Suppressor macrophage treated with lipopolysaccharide for 4 hours (primary cell): ENCODE results near the gene SSH2.
A peak's percentile ranks its signal among the peaks of the same experiment; 100 is the strongest.
"Not testable (repeated sequence)": the region's sequence is repeated elsewhere in the genome, so short reads cannot be mapped to it uniquely, and the experiment has no call there.

ENCODE experiments used
- DNase-seq: peaks from one replicate; pipeline ENCODE4 v3.0.0-alpha.2; 2020

The SSH2 gene

DNA sequence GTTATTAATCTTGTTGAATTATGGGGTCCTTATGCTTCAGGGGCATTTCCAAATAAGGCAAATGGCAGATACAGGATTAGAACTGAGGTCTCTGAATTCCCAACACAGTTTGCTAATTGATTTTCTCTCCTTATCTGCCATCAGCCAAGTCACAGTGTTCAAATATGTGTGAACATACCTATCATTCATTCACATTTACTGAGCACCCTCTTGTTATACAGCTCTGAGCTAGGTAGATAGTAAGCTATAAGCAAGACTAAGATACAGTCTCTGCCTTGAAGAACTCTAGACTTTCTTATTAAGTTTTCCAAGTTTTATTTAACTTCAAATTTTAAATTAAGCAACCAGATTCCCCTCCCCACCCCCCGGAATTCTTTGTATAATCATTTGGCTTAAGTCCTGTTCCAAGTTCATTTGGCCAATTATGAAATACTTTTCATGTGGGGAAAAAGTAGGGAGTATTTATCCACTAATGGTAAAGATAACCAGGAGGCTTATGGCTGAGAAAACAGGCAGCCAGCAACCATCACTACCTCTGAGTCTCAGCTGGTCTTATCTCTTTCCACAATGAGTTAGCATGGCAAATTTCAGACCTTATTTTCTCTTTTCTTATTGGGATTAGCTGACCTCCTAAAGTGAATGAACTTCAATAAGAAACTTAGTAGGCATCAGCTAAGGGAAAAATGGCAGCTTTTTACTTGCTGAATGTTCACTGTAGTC is 275.9 kb downstream of the SSH2 start:
- DNase-seq = no peak

DNA sequence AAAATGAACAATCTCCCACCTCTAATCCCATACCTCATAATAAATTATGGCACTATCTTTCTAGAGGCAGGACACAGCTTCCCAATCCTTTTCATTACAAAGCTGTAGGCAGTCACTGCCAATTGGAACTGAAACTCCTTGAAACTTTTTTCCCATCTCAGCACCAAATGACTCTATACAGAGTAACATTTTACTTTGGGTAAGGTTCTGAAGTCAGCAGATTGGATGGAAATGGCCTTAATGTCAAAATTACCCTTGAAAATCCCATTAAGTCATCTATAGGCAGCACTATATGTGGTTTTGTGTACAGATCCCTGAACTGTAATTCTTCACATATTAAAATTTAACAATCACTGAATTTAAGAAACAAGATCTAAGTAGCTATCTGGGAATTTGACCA is 277.1 kb downstream of the SSH2 start:
- peak; percentile 59 for DNase-seq

DNA sequence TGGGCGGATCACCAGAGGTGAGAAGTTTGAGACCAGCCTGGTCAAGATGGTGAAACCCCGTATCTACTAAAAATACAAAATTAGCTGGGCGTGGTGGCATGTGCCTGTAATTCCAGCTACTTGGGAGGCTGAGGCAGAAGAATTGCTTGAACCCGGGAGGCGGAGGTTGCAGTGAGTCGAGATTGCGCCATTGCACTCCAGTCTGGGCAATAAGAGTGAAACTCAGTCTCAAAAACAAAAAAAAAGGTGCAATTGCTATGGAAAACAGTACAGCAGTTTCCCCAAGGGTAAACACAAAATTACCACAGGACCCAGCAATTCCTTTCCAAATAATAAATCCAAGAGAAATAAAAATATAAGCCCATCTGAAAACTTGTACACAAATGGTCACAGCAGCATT is 278.1 kb downstream of the SSH2 start:
- DNase-seq = not testable (repeated sequence)

DNA sequence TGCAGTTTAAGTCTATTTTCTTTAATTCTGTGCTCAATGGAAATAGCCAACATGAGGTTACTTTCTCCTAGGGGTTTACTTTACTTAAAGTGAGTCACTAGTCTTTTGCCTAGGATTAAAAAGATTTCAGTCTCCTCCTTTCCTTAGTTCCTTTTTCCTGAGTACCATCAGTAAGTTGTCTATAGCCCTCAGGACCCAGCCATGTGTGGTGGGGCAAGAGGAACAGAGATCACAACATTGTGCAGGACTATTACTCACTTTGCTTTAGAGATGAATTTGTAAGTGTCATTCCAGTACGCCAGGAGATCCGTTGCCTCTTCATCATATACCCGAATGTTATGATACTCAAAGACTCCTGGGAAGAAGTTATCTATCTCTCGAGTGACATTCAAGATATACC is 279.6 kb downstream of the SSH2 start:
- peak; percentile 80 for DNase-seq

DNA sequence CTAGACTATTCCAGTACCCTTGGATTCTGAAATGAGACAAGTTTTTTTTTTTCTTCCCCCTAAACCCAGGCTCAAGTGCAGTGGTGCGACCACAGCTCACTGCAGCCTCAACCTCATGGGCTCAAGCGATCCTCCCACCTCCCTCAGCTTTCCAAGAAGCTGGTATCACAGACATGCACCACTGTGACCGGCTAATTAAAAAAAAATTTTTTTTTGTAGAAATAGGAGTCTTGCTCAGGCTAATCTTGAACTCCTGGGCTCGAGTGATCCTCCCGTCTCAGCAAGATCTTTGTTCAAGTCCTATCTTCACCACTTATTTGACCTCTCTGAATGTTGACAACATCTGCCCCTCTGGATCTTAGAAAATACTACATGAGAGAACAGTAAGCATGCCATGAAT is 280.7 kb downstream of the SSH2 start:
- no peak for DNase-seq

DNA sequence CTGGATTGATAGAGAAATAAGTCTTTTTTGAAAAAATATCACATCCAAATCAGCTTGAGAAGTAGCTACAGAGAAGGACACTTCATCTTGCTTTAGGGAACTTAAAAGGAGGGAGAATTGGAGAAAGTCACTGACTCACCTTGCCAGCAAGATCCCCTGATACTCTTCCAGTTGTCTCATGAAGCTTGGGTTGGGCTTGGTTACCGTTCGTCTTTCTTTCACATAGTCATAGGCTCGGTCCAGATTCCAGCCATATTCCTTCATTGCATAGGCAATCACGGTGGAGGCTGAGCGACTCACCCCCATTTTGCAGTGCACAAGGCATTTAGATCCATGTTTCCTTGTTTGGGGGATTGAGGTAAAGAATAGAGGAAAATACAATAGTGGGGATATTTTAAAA is 282.0 kb downstream of the SSH2 start:
- no peak for DNase-seq

DNA sequence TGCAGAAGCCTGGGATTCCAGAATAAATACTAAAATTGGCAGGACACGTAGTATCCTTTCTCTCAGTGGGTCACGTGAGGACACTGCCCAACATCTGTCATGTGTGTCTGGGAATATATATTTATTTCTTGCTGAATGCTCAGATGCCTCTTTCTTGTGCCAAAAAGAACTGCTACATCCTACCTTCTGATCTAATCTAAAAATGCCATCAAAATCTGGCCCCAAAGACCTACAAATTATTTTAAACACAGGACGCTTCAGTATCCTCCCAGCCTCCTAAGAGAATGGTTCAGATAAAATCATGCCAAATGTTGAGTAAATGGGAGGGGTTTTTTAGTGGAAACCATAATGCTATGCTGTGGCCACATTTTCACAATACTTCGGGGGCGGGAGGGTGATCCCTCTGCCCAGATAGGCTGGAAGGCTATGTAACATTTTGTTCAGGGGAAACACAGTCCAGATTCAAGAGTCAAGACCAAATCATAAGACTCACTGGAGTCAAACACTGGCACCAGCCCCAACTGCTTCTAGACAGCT is 284.4 kb downstream of the SSH2 start:
- peak; percentile 87 for DNase-seq

DNA sequence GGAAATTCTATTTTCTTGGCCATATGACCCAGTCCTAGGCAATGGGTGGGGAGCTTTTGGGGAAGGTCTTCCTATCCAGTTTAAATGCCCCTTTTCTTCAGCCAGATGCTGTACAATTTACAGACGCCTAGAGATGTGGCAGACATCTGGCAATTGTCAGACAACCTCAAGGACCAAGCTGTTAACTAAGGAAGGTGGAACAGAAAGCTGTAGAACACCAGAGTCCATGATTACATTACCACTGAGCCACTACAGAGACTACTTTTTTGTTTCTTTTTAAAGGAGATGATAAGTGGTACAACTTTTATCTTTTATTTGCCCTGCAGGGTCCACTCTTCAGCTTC is 286.2 kb downstream of the SSH2 start:
- DNase-seq = no peak

DNA sequence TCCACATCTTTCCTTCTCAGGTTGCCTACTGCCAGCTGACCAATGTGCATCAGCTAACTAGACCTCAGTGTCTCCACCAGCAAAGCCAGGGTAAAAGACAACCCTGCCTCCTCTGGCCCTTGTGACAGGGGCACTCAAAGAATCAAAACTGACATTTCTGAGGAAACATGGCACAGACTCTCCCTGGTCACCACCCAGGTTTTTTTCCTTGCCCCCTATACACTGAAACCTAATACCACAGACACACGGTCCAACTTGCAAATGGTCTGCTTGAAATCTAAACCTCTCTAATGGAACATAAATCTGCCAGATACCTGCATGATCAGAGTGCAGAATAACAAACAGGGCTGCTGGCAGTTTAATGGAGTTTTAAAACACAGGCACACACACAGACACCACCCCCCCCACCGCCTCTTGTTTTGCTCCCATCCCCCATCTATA is 287.8 kb downstream of the SSH2 start:
- no peak for DNase-seq

DNA sequence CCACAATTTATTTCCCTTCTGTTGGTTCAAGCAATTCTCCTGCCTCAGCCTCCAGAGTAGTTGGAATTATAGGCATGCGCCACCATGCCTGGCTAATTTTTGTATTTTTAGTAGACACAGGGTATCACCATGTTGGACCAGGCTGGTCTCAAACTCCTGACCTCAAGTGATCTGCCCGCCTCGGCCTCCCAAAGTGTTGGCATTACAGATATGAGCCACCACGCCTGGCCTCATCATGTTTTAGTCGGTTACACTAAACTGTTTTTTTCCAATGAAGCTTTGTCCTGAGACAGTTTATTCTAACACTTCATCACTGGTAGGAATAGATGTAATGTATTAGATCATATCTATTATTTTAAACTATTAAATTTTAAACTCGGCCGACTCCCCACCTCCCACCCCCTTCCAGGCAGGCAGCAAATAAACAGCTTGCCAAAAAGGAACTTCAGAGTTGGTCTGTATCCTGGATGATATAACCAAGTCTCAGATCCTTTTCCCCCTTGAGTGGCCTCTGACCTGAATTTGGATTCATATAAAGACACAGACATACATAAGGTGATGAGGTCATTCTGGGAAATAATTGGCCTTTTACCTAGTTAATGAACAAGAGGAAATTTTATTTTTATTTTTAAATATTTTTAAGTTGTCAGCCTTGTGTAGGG is 288.9 kb downstream of the SSH2 start:
- peak; percentile 42 for DNase-seq

DNA sequence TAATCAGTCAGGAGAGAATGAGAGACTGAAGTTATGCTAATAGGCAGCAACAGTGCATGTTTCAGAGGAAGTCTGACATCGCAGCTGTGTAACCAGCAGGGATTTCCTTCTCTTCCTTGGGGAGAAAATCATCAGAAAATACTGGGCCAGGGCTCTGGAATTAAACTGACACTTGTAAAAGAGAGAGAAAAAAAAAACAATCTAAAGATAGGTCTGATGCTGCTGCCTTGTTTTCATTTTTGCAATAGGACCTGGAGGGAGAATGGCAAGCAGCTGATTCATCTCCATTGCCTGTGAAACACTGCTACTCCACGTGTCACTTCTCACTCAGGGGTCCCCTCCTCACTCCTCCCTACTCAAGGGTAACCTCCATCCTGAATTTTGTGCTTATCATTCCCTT is 289.6 kb downstream of the SSH2 start:
- DNase-seq = peak; percentile 30

DNA sequence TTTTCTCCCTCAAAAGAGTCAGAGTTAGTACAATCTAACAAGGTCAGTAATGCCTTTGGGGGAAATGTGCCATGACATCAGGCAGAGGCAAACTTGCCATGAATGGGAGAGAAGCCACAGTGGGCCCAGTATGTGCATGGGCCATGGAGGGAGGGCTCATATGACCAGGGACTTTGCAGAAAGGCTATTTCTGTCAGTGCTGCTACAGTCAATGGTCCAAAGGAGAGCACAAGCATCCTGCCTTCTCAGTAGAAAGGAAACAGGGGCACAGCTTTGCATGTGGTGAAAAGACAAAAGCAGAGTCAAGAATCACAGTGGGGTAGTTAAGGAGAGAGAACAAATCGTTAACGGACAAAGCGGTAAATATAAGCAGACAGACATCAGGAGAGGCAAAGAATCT is 296.1 kb downstream of the SSH2 start:
- no peak for DNase-seq

DNA sequence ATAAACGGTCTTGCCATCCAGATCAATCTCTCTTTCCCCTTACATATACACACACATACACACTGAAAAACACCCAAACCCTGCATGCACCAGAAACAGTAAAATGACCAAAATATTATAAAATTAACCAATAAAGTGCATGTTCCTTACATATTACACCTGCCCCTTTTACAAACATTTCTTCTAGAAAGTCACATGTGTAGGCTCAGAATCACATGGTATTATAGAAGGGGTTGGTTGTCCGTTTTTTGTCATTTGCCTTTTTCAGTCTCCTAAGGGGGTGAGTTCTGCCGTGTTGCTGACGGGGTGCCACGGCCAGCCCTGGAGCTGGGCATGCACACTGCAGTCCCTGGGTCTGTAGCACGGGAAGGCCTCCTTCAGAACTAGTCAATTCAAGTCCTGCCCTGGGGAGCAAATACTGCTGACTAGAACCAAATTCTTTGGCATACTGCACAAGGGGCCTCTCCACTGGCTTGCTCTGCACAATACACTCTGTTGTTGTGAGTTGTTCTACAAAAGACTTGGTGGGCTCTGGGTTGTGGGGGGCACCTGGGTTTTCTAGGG is 299.3 kb downstream of the SSH2 start:
- DNase-seq = no peak

DNA sequence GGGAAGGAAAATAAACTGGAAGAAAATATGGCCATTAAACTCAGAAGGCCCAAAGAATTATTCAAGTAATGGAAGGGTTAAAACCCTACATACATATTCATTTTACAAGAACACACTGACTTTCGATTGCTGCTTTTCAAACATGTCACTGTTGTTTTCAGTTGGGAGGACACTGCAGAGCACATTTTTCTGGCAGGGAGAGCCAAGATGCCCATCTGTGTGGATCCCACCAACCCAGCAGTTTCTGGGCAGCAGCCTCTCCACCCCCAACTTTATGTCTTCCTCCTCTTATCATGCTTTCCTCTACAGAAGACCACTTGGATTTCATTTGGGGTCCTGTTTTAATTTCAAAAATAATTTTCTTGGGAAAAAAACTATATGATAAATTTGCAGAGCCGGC is 300.2 kb downstream of the SSH2 start:
- no peak for DNase-seq

DNA sequence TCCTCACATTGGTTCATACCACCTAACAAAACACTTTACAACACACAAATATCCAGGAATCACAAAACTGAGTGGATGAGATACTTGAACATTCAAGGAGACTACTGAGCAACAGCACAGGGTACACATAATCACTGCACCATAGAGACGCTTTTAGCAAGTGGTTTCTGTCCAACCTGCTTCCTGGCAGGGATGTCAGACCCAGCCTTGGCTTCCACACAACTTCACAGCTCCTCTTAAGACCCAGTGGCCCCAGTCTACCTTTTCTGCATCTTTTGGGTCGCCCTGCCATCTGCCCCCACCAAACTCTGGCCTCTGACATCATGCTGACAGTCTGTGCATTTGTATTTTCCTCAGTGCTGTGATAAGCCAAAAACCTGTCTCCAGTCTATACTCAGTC is 301.4 kb downstream of the SSH2 start:
- DNase-seq = no peak

DNA sequence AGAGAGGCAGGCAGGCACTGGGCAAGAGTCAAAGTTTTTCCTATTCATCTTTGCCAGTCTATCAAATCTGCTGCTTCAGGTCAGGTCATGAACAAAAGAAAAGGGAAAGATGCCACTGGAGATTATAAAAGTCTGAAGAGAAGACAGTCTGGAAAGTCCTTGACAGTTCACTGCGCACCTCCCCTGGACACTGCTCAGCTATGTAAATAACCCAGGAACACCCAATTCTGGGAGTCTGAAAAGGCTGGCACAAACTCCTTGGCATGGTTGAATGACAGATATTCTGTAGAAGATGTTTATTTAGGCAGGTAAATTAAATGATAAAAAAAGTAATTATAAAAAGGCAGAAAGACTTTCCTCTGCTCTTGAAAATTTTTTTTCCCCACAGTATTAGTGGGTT is 302.1 kb downstream of the SSH2 start:
- no peak for DNase-seq

DNA sequence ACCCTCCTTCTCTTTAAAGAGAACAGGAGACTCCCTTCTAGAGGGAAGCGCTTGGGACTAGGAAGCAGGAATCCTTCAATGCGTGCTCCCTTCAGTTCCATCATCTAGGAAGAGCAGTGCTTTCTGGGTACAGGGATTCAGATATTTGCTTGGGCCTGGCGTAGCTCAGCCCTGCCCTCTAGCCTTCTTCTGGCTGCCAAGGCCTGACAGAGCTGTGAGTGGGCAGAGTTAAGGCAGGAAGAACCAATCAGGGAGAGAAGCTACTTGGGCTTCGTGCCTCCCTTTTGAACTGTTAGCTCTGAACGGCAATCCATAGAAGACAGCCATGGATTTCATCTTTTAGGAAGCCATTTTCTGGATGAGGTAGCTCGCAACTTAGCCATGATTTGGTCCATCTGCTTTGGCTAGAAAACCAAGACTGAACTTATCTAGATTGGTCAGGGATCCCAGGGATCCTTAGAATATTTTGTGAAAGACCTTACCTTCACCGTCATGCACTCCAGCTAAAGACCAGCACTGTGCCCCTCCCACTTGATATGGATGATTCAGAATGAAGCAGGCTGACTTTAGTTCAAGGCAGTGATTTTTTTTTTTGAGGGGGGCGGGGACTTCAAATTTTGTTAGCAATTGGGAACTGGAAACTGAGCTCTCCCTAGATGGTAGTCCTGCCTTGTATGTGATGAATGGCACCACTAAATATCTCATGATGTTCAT is 304.8 kb downstream of the SSH2 start:
- DNase-seq = peak; percentile 12

DNA sequence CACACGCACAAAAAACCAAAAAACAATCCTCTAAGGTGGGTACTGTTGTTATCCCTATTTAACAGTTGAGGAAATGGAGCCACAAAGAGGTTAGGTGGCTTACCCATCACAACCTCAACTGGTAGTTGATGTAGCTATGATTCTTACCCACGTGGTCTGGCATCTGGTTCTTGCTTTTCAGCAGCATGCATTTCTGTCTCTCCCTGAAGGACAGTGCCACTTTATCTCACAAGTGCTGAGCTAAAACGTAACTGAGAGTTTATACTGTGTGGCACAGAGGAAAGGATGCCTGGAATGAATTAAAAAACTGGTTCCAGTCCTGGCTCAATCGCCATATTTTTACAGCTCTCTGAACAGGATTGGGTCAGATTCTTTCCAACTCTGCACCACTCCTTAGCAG is 305.4 kb downstream of the SSH2 start:
- DNase-seq = no peak

DNA sequence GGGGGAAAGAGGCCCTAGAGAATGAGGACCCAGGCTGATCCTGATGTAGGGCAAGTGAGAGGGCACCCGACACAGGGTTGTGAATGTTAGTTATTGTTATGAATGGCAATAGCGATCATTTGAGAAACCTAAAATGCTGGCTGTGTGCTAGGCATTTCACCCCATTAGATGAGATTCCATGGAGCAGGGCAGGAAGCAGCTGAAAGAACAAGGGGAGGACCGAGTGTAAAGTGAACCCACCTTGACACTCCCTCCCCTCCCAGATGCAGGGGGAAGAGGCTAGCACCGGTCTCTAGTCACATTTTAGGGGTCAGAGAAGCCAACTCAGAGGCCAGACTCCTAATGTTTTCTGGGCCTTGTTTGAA is 306.8 kb downstream of the SSH2 start:
- no peak for DNase-seq

DNA sequence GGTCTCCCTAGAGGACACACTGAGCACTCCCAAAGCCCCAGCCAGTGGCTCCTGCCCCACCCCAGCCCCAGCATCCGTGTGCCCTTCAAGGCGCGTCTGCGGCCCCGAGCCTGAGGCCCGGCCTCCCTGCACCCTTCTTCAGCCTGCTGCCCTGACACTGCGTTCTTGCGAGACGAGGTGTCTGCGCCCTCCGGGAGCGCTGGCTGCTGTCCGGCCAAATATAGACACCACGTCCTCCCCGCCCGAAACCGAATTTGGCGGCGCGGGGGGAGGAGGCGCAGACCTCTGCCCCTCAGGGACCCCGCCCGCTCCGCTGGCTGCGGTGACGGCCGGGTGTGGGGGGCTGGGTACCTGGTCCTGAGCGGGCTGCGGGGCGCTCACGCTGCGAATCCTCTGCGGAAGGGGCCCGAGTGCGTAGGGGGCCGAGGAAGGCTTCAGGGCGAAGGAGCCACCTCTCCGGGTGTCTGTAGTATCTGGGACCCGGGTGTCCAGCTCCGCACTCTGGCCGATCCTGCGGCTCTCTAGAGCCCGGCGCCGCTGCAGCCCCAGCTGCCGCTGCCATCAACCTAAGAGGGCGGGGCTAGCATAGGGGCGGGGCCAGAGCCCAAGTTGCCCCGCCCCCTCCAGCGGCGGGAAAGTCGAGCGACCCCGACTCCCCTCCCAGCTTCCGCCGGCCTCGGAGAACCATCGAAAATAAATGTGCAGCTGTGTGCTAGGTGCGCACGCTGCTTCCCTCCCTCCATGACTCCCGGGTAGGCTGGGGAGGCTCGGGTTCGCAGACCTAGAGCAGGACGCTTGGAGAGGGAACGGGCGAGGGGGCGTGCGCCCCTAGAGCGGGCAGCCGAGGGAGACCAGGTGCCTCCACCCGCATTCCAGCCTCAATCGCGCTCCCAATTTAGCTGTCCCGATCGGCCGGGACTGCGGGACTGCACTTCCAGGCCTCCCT is 307.4 kb downstream of the SSH2 start, which contains the start of gene CORO6:
TSS of gene CORO6 (minus strand) at position 576 of the 946 bp plus-strand sequence. CDS start 1,491 bp downstream, outside the sequence.
- peak; percentile 49 for DNase-seq

DNA sequence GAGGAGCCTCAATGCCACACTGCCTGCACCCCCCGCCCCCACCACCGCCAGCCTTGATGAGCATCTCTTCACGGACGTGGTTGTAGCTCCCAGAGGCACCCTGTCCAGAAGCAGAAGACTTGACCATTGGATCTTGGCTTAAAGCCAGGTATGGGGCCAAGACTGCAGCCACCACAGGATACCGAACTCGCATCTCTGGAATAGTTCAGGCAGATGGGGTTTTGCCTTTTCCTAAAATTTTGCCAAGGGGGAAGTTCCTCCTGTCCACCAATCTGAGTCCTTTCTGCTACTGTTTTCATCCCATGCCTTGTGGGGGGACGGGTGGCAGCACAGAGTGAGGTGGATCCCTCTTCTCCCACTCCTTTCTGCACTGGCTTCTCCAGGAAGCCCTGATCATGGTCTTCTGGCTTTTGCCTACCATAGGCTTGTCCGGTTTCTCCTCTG is 308.3 kb downstream of the SSH2 start:
- DNase-seq = no peak

DNA sequence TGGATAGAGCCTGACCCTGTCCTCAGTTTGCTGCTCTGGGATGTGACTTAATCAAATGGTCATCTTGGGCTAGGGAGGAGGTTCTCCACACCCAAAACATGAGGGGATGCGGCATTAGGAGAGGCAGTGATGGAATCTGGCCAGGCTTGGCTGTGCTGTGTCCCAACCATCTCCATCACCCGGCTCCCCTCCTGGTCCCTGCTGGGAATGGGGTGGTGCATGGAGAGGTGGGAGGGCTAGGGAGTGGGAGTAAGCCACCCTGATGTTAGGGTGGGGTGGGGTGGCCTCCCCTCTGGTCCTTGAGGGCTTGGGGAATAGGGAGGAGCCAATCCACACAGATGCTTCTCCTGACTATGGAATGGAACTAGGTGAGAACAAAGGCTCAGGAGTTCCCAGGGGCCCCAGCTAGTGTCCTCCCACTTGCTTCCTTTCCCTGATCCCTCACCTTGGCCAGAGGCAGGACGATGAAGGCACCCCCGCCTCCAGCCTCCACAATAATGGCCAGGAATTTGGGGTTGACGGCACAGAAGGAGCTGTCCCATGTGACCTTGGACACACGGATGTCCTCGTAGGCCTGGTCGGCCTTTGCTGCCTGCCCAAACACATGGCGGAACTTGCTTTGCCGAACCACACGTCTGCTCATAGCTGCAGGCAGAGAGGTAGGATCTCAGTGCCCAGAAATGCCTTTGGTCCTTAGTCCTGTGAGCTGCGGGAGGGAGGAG is 309.1 kb downstream of the SSH2 start:
- no peak for DNase-seq
